Activated CD8-positive, alpha-beta T cell treated with anti-CD3 and anti-CD28 coated beads for 36 hours (primary cell): ENCODE results near the gene CACNA2D4. TPM values are rescaled to one million over a fixed set of nuclear protein-coding genes. Genes with fewer than 3 reads are reported as not detected.

Experiments used
- ATAC-seq: fragments of 200-7000 bp; cut with Tn5 transposase; one replicate; pipeline ENCODE4 v1.10.0; 2021; ENCODE audit warnings: mild to moderate bottlenecking, moderate library complexity
- CTCF ChIA-PET: fragments of 350-600 bp; sonication (Branson Sonifier 250); formaldehyde crosslinking; loops from one replicate; lab custom pipeline; 2021; ENCODE audit warnings: antibody characterized with exemption; lab: Charles Lee
- POLR2A ChIA-PET: fragments of 350-600 bp; sonication (Branson Sonifier 250); formaldehyde crosslinking; loops from one replicate; lab custom pipeline; 2021; ENCODE audit warnings: antibody characterized with exemption; lab: Charles Lee
- DNase-seq: peaks from one replicate; pipeline ENCODE4 v3.0.0-alpha.2; 2020
- H3K27ac Mint-ChIP-seq: one replicate; pipeline ENCODE4 v1.8.0; 2021; ENCODE audit warnings: mild to moderate bottlenecking, mixed read lengths
- H3K27me3 Mint-ChIP-seq: one replicate; pipeline ENCODE4 v1.8.0; 2021; ENCODE audit warnings: mixed read lengths
- H3K36me3 Mint-ChIP-seq: one replicate; pipeline ENCODE4 v1.8.0; 2021; ENCODE audit warnings: low read depth, mixed read lengths
- H3K4me1 Mint-ChIP-seq: one replicate; pipeline ENCODE4 v1.8.0; 2021; ENCODE audit warnings: low read depth, mixed read lengths
- H3K4me3 Mint-ChIP-seq: one replicate; pipeline ENCODE4 v1.8.0; 2021; ENCODE audit warnings: mild to moderate bottlenecking, moderate library complexity, mixed read lengths
- H3K9me3 Mint-ChIP-seq: one replicate; pipeline ENCODE4 v1.8.0; 2021; ENCODE audit warnings: mixed read lengths
- intact Hi-C: fragments of 100-400 bp; cut with micrococcal nuclease; formaldehyde crosslinking; loops from one replicate; pipeline ENCODE4 v1.10.0; 2022
- total RNA-seq, 2 experiments: library from RNA; stranded (reverse); gene quantifications; one replicate each; pipeline ENCODE4 v1.2.3, GENCODE V29; 2021
- TF ChIP-seq, protein P1 (sequence below): fragments of 200-600 bp; IDR thresholded peaks from one replicate; pipeline ENCODE4 v1.8.0; 2022; ENCODE audit warnings: antibody characterized with exemption, mild to moderate bottlenecking

The CACNA2D4 gene
- total RNA-seq, 2 experiments from 2014 or later, result 4.2 to 4.3 TPM

- ATAC-seq (no peak), DNase-seq (no peak)
- H3K27ac Mint-ChIP-seq, result no peak overlapping the region
- ChIA-PET CTCF (interaction anchor here (2.6 kb wide), 1 partner anchor 284 kb away, joined by 6 read pairs; no protein-coding TSS in a partner anchor), POLR2A (no interaction called here)
- no peaks in the 10 kb centered on the region for H3K27me3 Mint-ChIP-seq
- intact Hi-C loops, result loop anchor here (5.0 kb wide), 1 partner anchor 304 kb away; no protein-coding TSS in a partner anchor
- H3K4me1 Mint-ChIP-seq, result peaks cover 4% of the 10 kb centered on the region
- H3K4me3 Mint-ChIP-seq, result no peak overlapping the region
- TF ChIP-seq, protein P1, sequence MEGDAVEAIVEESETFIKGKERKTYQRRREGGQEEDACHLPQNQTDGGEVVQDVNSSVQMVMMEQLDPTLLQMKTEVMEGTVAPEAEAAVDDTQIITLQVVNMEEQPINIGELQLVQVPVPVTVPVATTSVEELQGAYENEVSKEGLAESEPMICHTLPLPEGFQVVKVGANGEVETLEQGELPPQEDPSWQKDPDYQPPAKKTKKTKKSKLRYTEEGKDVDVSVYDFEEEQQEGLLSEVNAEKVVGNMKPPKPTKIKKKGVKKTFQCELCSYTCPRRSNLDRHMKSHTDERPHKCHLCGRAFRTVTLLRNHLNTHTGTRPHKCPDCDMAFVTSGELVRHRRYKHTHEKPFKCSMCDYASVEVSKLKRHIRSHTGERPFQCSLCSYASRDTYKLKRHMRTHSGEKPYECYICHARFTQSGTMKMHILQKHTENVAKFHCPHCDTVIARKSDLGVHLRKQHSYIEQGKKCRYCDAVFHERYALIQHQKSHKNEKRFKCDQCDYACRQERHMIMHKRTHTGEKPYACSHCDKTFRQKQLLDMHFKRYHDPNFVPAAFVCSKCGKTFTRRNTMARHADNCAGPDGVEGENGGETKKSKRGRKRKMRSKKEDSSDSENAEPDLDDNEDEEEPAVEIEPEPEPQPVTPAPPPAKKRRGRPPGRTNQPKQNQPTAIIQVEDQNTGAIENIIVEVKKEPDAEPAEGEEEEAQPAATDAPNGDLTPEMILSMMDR, result no peak
- peaks cover 5% of the 10 kb centered on the region for H3K36me3 Mint-ChIP-seq
- no peaks in the 10 kb centered on the region for H3K9me3 Mint-ChIP-seq
Measured at GRCh38 chr12:1936406-1937320, 18.2 kb upstream of the CACNA2D4 start.

DNA sequence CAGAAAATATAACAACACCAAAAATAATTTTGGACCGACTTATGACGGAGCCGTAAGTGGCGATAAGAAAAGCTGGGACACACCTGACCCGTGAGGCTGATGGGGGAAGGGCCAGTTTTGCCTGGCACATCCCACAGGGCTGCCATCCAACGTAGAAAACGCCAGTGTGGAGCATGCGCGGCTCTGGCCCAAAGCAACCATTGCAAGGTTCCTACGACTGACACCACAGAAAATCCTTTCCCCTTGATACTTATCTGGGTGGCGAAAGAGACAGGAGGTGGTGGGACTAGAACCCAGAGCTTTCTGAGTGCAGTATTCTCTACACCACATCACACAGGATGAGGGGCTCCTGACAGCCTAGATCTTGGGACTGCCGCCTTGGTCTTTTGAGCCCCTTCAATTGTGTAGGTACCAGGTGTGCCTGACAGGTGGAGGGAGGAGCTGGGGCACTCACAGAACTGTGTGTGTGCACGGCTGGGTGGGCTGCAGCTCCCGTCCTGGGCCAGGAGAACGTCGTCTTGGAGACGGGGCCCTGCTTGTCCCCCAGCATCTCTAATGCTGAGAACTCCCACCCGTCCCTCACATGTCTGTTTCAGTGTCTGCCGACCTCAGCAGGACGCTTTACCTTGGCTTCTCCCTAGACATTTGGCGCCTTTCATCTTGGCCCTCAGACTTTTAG is 17.4 kb upstream of the CACNA2D4 start:
- ChIA-PET CTCF (interaction anchor here (2.6 kb wide), 1 partner anchor 283 kb away, joined by 6 read pairs; no protein-coding TSS in a partner anchor), POLR2A (no interaction called here)
- peaks cover 4% of the 10 kb centered on the region for H3K4me1 Mint-ChIP-seq
- no peak for ATAC-seq
- H3K4me3 Mint-ChIP-seq, result no peak overlapping the region
- no peaks in the 10 kb centered on the region for H3K9me3 Mint-ChIP-seq
- H3K36me3 Mint-ChIP-seq, result peaks cover 2% of the 10 kb centered on the region
- TF ChIP-seq, protein P1, result no peak
- intact Hi-C loops, result loop anchor here (5.0 kb wide), 1 partner anchor 304 kb away; no protein-coding TSS in a partner anchor
- no peak overlapping the region for H3K27ac Mint-ChIP-seq
- H3K27me3 Mint-ChIP-seq, result no peaks in the 10 kb centered on the region
- DNase-seq, result no peak

DNA sequence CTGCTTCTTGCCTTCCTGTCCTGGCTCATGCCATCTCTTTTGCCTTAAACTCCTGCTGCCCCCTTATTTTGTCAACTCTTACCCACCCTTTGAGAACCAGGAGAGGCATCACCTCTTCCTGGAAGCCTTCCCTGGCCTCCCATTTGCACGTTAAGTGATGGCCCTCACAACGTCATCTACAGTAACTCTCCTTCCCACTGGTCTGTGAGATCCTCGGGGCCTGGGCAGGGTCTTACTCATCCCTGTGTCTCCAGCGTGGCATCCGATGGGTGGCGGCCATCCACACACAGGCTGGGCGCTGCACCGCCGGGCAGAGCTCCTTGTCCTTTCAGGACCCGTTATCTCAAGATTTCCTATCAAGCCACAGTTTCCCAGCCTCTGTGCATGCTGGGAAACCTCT is 16.8 kb upstream of the CACNA2D4 start:
- Mint-ChIP-seq H3K9me3 (no peaks in the 10 kb centered on the region), H3K27me3 (no peaks in the 10 kb centered on the region), H3K27ac (no peak overlapping the region), H3K36me3 (no peaks in the 10 kb centered on the region), H3K4me1 (peaks cover 5% of the 10 kb centered on the region), H3K4me3 (no peak overlapping the region)
- ChIA-PET POLR2A (interaction anchor here (0.8 kb wide), 1 partner anchor 315 kb away, joined by 3 read pairs; no protein-coding TSS in a partner anchor), CTCF (interaction anchor here (2.6 kb wide), 1 partner anchor 282 kb away, joined by 6 read pairs; no protein-coding TSS in a partner anchor)
- TF ChIP-seq, protein P1, result no peak
- ATAC-seq, result no peak
- no peak for DNase-seq
- intact Hi-C loops, result loop anchor here (5.0 kb wide), 1 partner anchor 303 kb away; no protein-coding TSS in a partner anchor

GRCh38 chr12:1934831-1935230 is 16.4 kb upstream of the CACNA2D4 start:
- Mint-ChIP-seq H3K27me3 (no peaks in the 10 kb centered on the region), H3K36me3 (no peaks in the 10 kb centered on the region), H3K27ac (no peak overlapping the region), H3K4me1 (peaks cover 6% of the 10 kb centered on the region), H3K9me3 (no peaks in the 10 kb centered on the region), H3K4me3 (no peak overlapping the region)
- ChIA-PET CTCF (interaction anchor here (2.6 kb wide), 1 partner anchor 282 kb away, joined by 6 read pairs; no protein-coding TSS in a partner anchor), POLR2A (interaction anchor here (0.8 kb wide), 1 partner anchor 314 kb away, joined by 3 read pairs; no protein-coding TSS in a partner anchor)
- DNase-seq (no peak), ATAC-seq (no peak)
- TF ChIP-seq, protein P1, result no peak
- intact Hi-C loops, result loop anchor here (5.0 kb wide), 1 partner anchor 303 kb away; no protein-coding TSS in a partner anchor
